Naive B cell (primary cell): ENCODE results near the gene KRT35. TPM values are rescaled to one million over a fixed set of nuclear protein-coding genes. Genes with fewer than 3 reads are reported as not detected.

Experiments
- ATAC-seq, 2 donors: fragments of 150-1000 bp; cut with Tn5 transposase; 2 replicates each; pipeline ENCODE4 v1.10.0; 2021; ENCODE audit warnings: low read depth in 2 of 2, mild to moderate bottlenecking in 2 of 2, moderate library complexity in 2 of 2
- DNase-seq: peaks from one replicate; pipeline ENCODE4 v3.0.0; 2022
- H3K27ac Mint-ChIP-seq, 6 donors: one replicate each; pipeline ENCODE4 v1.8.0; 2020 to 2022; ENCODE audit warnings: mild to moderate bottlenecking in 6 of 6, mixed read lengths in 6 of 6, moderate library complexity in 5 of 6, inconsistent platforms in 2 of 6
- H3K27me3 Mint-ChIP-seq, 3 donors: one replicate each; pipeline ENCODE4 v1.8.0; 2021 to 2022; ENCODE audit warnings: mixed read lengths in 3 of 3, mild to moderate bottlenecking in 1 of 3
- H3K36me3 Mint-ChIP-seq, 2 donors: one replicate each; pipeline ENCODE4 v1.8.0; 2020 to 2022; ENCODE audit warnings: mixed read lengths in 2 of 2, inconsistent platforms in 1 of 2, mild to moderate bottlenecking in 1 of 2
- H3K4me1 Mint-ChIP-seq, 3 donors: one replicate each; pipeline ENCODE4 v1.8.0; 2020 to 2022; ENCODE audit warnings: mixed read lengths in 3 of 3, inconsistent platforms in 1 of 3, mild to moderate bottlenecking in 1 of 3, moderate library complexity in 1 of 3
- H3K4me3 Mint-ChIP-seq, 8 donors: one replicate each; pipeline ENCODE4 v1.8.0; 2020 to 2022; ENCODE audit warnings: mild to moderate bottlenecking in 8 of 8, mixed read lengths in 8 of 8, moderate library complexity in 8 of 8, inconsistent platforms in 2 of 8
- H3K9me3 Mint-ChIP-seq, 7 donors: one replicate each; pipeline ENCODE4 v1.8.0; 2020 to 2022; ENCODE audit warnings: mixed read lengths in 7 of 7, mild to moderate bottlenecking in 5 of 7, inconsistent platforms in 2 of 7, moderate library complexity in 1 of 7
- polyA plus RNA-seq, 6 donors: library from polyadenylated mRNA; unstranded; fragments of 300-500 nt; fragmentation: Illumina TruSeq; gene quantifications; one replicate each; pipeline ENCODE4 v1.2.3, GENCODE V29; 2021; ENCODE audit warnings: low read depth in 6 of 6

Gene KRT35
- polyA plus RNA-seq, 6 donors from 2014 or later = not detected

DNA sequence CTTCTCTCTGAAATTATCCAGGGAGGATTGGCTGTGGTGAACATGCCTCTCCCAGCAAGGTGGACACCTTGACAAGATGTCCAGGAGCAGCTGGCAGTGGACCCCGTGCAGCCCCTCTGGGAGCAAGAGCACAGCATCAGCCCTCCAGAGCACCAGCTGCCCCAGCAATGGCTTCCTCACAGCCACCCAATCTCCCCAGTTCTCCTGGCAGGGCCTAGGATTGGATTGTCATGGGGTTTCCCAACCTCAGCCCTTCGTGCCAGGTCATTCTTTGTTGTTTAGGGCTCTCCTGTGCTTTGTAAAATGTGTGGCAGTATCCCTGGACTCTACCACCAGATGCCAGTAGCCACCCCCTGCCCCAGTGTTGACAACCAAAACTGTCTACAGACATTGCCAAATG, 10.5 kb upstream of the KRT35 start:
- Mint-ChIP-seq H3K27ac (no peak overlapping the region), H3K27me3 (peaks cover 8 to 30% (median 23%) of the 10 kb centered on the region in 3 donors), H3K36me3 (no peaks in the 10 kb centered on the region), H3K4me1 (peaks cover 7 to 14% (median 8%) of the 10 kb centered on the region in 3 donors), H3K9me3 (no peaks in the 10 kb centered on the region), H3K4me3 (no peak overlapping the region)
- no peak for DNase-seq
- ATAC-seq = no peak

DNA sequence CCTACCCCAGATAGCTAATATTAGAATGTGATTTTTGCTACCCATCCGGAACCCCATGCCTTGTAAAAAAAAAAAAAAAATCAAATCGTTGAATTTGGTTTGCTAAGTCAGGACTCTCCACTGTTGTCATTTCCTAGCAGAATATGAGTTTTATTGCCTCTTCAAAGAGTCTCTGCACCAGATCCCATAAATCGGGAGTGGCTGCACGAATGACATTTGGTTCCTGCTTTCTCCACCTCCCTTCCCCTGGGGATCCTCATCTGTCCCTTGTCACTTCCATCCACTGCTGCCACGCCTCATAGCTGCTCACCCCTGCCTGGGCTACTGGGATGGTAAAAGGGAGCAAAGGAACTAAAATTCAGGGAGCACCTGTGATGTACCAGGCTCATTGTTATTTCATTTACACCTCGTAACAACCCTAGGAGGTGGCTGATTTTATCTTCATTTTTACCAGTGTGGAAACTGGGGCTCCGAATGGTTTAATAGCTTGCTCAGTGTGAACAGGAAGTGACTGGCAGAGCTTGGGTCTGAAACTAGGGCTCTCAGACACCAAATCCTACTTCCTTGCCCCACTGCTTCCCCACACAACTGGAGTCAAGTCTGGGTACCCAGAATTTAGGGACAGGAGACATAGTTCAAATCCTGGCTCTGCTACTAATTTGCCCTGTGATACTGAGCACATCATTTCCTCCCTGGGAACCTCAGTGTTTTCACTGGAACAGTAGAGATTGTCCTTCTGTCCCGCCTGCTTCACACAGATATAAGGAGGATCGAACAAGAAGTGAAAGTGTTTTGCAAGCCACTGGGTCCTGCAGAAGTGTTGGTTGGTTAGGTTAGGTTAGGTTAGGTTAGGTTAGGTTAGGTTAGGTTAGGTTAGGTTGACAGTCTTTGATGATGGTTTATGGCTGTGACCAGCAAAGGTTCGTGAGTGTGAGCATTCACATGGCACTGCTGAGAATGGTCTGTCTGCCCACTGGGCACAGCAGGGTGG, 9.3 kb upstream of the KRT35 start:
- Mint-ChIP-seq H3K36me3 (no peaks in the 10 kb centered on the region), H3K9me3 (no peaks in the 10 kb centered on the region), H3K27me3 (peaks cover 8 to 39% (median 24%) of the 10 kb centered on the region in 3 donors), H3K4me3 (no peak overlapping the region), H3K27ac (peak overlapping the region in 3 of 6 donors; percentile 44 to 91 (median 56)), H3K4me1 (peaks cover 5 to 10% (median 7%) of the 10 kb centered on the region in 3 donors)
- ATAC-seq (no peak), DNase-seq (no peak)

DNA sequence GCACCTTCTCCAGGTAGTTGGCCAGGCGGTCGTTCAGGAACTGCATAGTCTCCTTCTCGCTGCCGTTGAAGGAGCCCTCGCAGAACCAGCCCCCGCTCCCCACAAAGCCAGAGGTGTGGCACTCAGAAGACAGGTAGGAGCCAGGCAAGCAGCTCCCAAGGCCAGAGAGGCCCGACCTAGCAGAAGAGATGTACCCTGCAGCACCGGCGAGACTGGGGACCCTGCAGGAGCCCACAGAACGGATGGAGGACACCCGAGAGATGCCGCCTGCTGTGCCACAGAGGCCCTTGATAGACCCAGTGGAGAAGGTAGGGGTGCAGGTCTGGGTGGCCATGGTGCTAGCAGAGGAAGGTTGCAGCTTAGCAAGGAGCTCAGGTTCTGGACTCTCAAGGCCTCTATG, 8.6 kb upstream of the KRT35 start, which contains the start of gene KRT36:
Gene KRT36, minus strand, starts transcription at position 380 of the 400 bp plus-strand sequence. Its CDS starts 46 bp downstream, at position 334.
- DNase-seq (no peak), ATAC-seq (no peak)
- peak within 1 kb of the TSS in 3 of 6 donors; percentile 44 to 91 (median 56) for H3K27ac Mint-ChIP-seq
- H3K36me3 Mint-ChIP-seq = no peaks in the 10 kb centered on the region
- peaks cover 5 to 10% (median 7%) of the 10 kb centered on the region in 3 donors for H3K4me1 Mint-ChIP-seq
- H3K4me3 Mint-ChIP-seq = no peak within 1 kb of the TSS
- H3K27me3 Mint-ChIP-seq = peaks cover 8 to 45% (median 26%) of the 10 kb centered on the region in 3 donors
- no peaks in the 10 kb centered on the region for H3K9me3 Mint-ChIP-seq

DNA sequence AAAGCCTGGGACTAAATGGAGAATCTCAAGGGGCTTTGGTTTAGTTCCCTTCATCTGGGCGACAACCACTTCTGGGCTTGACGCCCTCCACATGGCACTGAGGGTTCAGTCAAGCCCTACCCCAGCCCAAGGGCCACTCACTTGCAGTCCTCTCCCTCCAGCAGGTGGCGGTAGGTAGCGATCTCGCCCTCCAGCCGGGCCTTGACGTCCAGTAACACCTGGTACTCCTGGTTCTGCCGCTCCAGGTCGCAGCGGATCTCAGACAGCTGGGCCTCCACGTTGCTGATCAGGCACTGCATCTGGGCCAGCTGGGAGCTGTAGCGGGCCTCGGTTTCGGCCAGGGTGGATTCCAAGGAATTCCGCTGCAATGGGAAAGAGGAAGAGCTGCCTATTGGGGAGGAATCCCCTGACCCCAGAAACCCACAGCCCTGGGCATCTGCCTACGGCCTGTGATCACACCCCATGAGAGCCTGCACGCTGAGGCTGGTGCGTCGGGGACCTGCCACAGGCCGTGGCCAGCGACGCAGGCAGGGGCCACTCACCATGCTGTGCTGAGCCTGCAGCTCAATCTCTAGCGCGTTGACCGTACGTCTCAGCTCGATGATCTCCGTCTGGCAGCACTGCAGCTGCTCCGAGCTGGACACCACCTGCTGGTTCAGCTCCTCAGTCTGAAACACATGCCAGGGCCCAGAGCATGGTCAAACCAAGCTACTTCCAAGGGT, 6.0 kb upstream of the KRT35 start:
- H3K4me1 Mint-ChIP-seq = peaks cover 5 to 10% (median 7%) of the 10 kb centered on the region in 3 donors
- no peak overlapping the region for H3K4me3 Mint-ChIP-seq
- peak overlapping the region in 1 of 6 donors; percentile 76 for H3K27ac Mint-ChIP-seq
- no peak for DNase-seq
- no peaks in the 10 kb centered on the region for H3K9me3 Mint-ChIP-seq
- peaks cover 8 to 40% (median 25%) of the 10 kb centered on the region in 3 donors for H3K27me3 Mint-ChIP-seq
- H3K36me3 Mint-ChIP-seq = no peaks in the 10 kb centered on the region
- no peak for ATAC-seq

DNA sequence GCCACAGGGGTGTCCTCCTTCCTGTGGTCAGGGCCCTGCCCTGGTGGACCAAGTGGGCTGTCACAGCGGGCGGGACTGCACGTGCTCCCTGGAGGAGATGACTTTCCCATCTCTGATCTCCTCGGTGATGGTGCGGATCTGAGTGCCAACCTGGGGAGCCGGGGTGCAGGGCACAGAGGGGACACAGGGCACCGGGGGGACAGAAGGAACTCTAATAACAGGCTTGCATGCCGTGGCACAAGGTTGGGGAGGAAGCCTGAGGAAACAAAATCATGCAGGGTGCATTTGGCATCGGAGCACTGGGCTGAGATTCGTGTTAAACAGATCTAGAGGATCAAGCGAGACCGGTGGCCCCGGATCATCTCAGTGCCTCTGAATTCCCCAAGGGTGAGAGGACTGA, 5.4 kb upstream of the KRT35 start:
- no peak for ATAC-seq
- DNase-seq = no peak
- H3K9me3 Mint-ChIP-seq = no peaks in the 10 kb centered on the region
- H3K27ac Mint-ChIP-seq = no peak overlapping the region
- no peak overlapping the region for H3K4me3 Mint-ChIP-seq
- H3K27me3 Mint-ChIP-seq = peaks cover 8 to 33% (median 25%) of the 10 kb centered on the region in 3 donors
- H3K36me3 Mint-ChIP-seq = no peaks in the 10 kb centered on the region
- peaks cover 5 to 10% (median 7%) of the 10 kb centered on the region in 3 donors for H3K4me1 Mint-ChIP-seq

DNA sequence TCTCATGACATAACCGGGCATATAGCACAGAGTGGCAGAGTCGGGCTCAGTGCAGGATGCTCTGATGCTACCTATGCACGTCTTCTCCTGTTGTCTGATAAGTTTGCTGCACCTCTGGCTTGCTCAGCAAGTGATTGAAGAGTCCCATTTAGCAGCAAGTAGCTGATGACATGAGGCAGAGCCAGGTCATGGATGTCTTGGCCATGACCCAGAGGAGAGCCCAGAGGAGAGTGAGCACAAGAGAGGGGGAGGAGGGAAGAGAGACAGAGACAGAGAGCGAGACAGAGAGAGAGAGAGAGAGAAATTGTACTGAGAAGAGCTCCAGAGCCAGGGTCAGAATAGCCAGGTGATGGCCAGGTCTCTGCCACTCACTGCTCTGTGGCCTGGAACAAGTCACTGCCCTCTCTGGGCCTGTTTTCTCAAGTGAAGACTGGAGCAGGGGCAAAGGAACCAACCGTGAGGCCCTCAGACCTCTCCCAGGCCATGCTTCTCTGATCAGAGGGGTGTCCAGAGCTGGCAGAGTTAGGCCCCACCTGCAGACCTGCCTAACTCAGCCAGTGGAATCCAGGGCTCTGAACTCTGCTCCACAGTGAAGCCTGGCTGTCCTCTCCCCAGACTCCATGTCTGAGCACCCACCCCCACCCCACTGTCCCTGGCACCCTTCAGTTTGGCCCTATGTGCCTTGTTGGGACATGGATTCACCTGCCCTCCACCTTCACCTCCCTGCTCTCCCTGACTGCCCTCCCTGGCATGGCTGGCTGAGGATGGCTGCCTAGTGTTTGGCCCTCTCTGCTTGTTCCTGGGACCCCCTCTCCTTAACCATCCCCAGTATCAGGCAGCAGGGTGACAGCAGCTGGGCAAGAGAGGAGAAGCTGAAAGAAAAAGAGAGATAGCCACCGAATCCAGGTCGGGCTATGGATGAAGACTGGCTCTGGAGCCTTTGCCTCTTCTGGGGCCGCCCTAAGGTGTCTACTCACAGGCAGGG, 4.3 kb upstream of the KRT35 start:
- ATAC-seq (no peak), DNase-seq (no peak)
- Mint-ChIP-seq H3K4me1 (peaks cover 2 to 3% (median 3%) of the 10 kb centered on the region in 3 donors), H3K4me3 (peak overlapping the region in 1 of 8 donors; percentile 56), H3K36me3 (no peaks in the 10 kb centered on the region), H3K9me3 (no peaks in the 10 kb centered on the region), H3K27me3 (peaks cover 3 to 33% (median 16%) of the 10 kb centered on the region in 3 donors), H3K27ac (peak overlapping the region in 1 of 6 donors; percentile 53)

DNA sequence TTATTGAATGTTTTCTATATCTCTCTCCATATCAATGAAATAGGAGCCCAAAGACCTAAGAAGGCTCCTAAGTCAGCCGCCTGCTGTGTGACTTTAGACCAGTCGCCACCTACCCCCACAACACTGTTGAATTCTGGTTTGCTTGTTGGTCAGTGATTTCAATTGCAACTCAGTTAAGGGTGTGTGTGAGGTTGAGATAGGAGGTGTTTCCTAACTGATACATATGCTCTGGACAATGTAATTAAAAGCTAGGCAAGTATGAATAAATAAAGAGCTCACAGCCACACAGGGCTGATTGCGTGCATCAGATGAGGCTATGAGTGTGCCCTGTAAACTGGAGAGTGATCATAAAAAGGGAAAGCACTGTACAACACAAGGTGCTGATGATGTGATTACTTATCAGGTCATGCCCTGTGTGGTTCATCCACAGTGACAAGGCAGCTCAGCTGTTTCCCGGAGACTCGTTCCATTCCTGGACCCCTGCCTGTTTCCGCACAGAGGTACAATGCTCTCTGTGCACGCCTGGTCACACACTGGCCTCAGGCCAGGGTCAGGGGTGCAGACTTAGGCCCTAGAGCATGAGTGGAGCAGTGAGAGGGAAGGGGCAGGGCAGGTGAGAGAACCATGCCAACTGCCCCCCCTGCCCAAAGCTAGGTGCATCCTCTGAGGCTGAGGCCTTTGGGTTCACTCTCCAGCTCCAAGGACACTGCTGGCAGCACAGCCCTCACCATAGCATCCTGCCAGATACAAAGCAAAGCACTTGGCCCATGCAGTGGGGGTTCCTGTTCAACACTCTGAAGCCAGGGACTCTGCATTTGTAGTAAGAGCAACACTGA, 3.3 kb upstream of the KRT35 start:
- Mint-ChIP-seq H3K27ac (no peak overlapping the region), H3K9me3 (no peaks in the 10 kb centered on the region)

DNA sequence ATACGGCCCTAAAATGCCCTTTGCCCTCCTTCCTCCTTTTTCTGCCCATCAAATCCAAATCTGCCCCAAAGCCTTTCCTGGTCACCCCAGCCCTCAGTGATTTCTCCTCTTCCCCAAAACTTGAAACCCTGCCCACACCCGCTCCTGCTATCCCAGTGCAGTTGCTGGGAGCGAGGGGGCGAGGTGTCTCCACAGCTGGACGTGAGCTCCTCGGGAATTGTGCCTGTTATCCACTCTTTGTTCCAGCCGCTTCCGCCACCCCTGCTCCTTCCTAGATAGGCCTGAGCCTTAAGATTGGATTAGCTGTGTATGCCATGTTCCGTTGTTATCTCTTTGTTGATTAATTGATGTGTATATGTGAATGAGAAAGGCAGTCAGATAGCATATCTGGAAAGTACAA, 2.6 kb upstream of the KRT35 start:
- H3K4me3 Mint-ChIP-seq = no peak overlapping the region
- ATAC-seq = no peak
- H3K27me3 Mint-ChIP-seq = peaks cover 3 to 26% (median 16%) of the 10 kb centered on the region in 3 donors
- H3K27ac Mint-ChIP-seq = no peak overlapping the region
- no peaks in the 10 kb centered on the region for H3K36me3 Mint-ChIP-seq
- DNase-seq = no peak
- H3K4me1 Mint-ChIP-seq = peaks cover 5 to 10% (median 6%) of the 10 kb centered on the region in 3 donors
- no peaks in the 10 kb centered on the region for H3K9me3 Mint-ChIP-seq

More for the DNA sequence above, 3.3 kb upstream of the KRT35 start:
- H3K36me3 Mint-ChIP-seq = no peaks in the 10 kb centered on the region
- ATAC-seq (no peak), DNase-seq (no peak)
- H3K27me3 Mint-ChIP-seq = peaks cover 3 to 33% (median 16%) of the 10 kb centered on the region in 3 donors
- no peak overlapping the region for H3K4me3 Mint-ChIP-seq
- H3K4me1 Mint-ChIP-seq = peaks cover 5 to 7% (median 6%) of the 10 kb centered on the region in 3 donors

DNA sequence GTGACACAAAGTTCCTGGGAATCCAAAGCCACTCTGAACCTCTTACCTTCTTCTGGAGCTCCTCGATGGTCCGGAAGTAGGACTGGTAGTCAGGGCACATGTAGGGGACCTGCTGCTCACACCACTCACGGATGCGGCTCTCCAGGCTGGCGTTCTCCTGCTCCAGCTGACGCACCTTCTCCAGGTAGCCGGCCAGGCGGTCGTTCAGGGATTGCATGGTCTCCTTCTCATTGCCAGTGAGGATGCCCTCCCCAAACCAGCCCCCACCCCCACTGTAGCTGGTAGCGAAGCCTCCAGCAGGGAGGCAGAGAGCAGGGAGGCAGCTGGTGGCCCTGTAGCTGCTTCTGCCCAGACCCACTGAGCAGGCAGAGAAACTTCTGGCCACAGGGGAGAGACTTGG, 370 bp downstream of the KRT35 start:
- Mint-ChIP-seq H3K36me3 (no peaks in the 10 kb centered on the region), H3K27ac (no peak overlapping the region), H3K4me1 (peaks cover 5 to 10% (median 6%) of the 10 kb centered on the region in 3 donors), H3K9me3 (no peaks in the 10 kb centered on the region), H3K4me3 (no peak overlapping the region), H3K27me3 (peaks cover 0 to 16% (median 13%) of the 10 kb centered on the region in 3 donors)
- no peak for DNase-seq
- no peak for ATAC-seq

DNA sequence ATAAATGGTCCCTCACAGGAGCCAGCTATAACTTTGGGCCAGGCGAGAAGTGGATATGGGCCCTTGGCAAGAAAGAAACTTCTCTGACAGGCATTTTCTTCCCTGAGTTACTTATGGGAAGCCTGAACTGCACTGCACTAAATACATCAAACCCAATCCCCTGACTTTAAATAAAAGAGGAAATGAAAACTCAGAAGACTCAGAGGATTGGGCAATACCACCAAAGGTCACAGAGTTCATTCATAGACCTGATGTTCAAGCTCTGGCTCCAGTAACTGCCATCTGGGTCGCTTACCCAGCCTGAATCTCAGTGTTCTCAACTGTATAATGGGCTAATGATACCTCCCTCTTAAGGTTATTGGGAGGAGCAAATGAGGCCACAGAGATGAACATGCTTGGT, 815 bp downstream of the KRT35 start:
- H3K27ac Mint-ChIP-seq = no peak overlapping the region
- H3K4me3 Mint-ChIP-seq = no peak overlapping the region
- DNase-seq (no peak), ATAC-seq (peak; percentile 57 to 65)
- no peaks in the 10 kb centered on the region for H3K36me3 Mint-ChIP-seq
- peaks cover 5 to 10% (median 6%) of the 10 kb centered on the region in 3 donors for H3K4me1 Mint-ChIP-seq
- no peaks in the 10 kb centered on the region for H3K9me3 Mint-ChIP-seq
- H3K27me3 Mint-ChIP-seq = peaks cover 0 to 14% (median 12%) of the 10 kb centered on the region in 3 donors

DNA sequence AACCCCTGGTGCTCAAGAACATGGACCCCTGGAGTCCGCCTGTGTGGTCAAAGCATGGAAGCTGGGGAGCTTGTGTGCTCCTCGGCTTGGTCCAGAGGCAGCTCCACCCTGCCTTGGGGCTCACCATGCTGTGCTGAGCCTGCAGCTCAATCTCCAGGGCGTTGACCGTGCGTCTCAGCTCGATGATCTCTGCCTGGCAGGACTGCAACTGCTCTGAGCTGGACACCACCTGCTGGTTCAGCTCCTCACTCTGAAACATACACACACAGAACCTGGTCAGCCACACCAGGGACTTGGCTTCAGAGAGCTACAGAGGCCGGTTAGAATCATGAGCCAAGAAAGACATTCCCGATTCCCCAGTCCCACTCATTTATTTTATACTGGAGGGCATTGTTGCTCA, 2.7 kb downstream of the KRT35 start:
- ATAC-seq (no peak), DNase-seq (no peak)
- Mint-ChIP-seq H3K27ac (no peak overlapping the region), H3K4me3 (no peak overlapping the region), H3K9me3 (peaks cover 0 to 6% (median 0%) of the 10 kb centered on the region in 7 donors), H3K36me3 (peaks cover 0 to under 1% of the 10 kb centered on the region in 2 donors), H3K4me1 (peaks cover 5 to 10% (median 6%) of the 10 kb centered on the region in 3 donors), H3K27me3 (peaks cover 0 to 8% (median 5%) of the 10 kb centered on the region in 3 donors)
